GM12878 (cell line): Measurements from ENCODE around the gene PDIA5. TPM values are rescaled to one million over a fixed set of nuclear protein-coding genes. Genes with fewer than 3 reads are reported as not detected.

Experiments used
- ATAC-seq: fragments of 200-7000 bp; cut with Tn5 transposase; 3 replicates; pipeline ENCODE4 v1.9.1; 2020; ENCODE audit warnings: mild to moderate bottlenecking, moderate library complexity
- BruUV-seq: library from RNA; stranded (reverse); fragments of 400-500 nt; replicated peaks from 2 replicates; lab custom pipeline; 2021; lab: Mats Ljungman, UMichigan
- CTCF ChIA-PET: fragments of 300-600 bp; sonication (Branson Sonifier 250); formaldehyde crosslinking; extraction: SDS; loops from one replicate; lab custom pipeline; 2021; ENCODE audit warnings: inconsistent platforms; lab: Yijun Ruan, JAX
- POLR2A ChIA-PET: fragments of 350-600 bp; formaldehyde crosslinking; extraction: SDS; loops from one replicate; lab custom pipeline; 2021; ENCODE audit warnings: inconsistent platforms; lab: Charles Lee
- RAD21 ChIA-PET: fragments of 300-600 bp; sonication (Branson Sonifier 250); formaldehyde crosslinking; loops from one replicate; lab custom pipeline; 2023; ENCODE audit warnings: antibody characterized with exemption; ENCODE audit not compliant: unreplicated experiment; lab: Charles Lee
- SMC1A ChIA-PET: fragments of 300-600 bp; sonication (Branson Sonifier 250); formaldehyde crosslinking; loops from one replicate; lab custom pipeline; 2023; ENCODE audit not compliant: unreplicated experiment, uncharacterized antibody; lab: Charles Lee
- DNase-seq: peaks from one replicate; pipeline ENCODE4 v3.0.0-alpha.2; 2011; ENCODE audit warnings: low read depth, low spot score
- FAIRE-seq: peaks from 3 replicates; lab custom pipeline; 2011; peaks lifted over from hg19 to GRCh38; lab: Jason Lieb, UNC
- H2AFZ ChIP-seq: 2 replicates; pipeline ENCODE4 v1.6.0; 2011; ENCODE audit warnings: low read depth, low read length, control low read depth; ENCODE audit not compliant: control insufficient read depth
- H3K27ac ChIP-seq: 2 replicates; pipeline ENCODE4 v1.5.1; 2011; ENCODE audit warnings: control low read depth; ENCODE audit not compliant: control insufficient read depth, insufficient read depth
- H3K27me3 ChIP-seq, 2 experiments: replicated peaks in 1 of 2; 2 replicates each; pipeline versions ENCODE4 v1.6.0 to v1.6.1; 2011; ENCODE audit warnings: low read length in 1 of 2; ENCODE audit not compliant: control insufficient read depth in 2 of 2, insufficient read depth in 2 of 2
- H3K36me3 ChIP-seq, 2 experiments: 2 replicates each; pipeline ENCODE4 v1.5.1; 2011; ENCODE audit warnings: low read length in 1 of 2; ENCODE audit not compliant: control insufficient read depth in 2 of 2, insufficient read depth in 2 of 2
- H3K4me1 ChIP-seq: 2 replicates; pipeline ENCODE4 v1.6.1; 2011; ENCODE audit warnings: mild to moderate bottlenecking, low read length, moderate library complexity, mixed read lengths; ENCODE audit not compliant: control insufficient read depth, insufficient read depth
- H3K4me2 ChIP-seq: 2 replicates; pipeline ENCODE4 v1.6.0; 2011; ENCODE audit warnings: control low read depth; ENCODE audit not compliant: control insufficient read depth, insufficient read depth
- H3K4me3 ChIP-seq: fragments of 200-600 bp; sonication (generic); 2 replicates; pipeline ENCODE4 v1.5.1; 2016
- H3K79me2 ChIP-seq: 2 replicates; pipeline ENCODE4 v1.6.0; 2011; ENCODE audit warnings: low read length; ENCODE audit not compliant: control insufficient read depth, insufficient read depth
- H3K9ac ChIP-seq: 2 replicates; pipeline ENCODE4 v1.8.0; 2011; ENCODE audit warnings: low read length, control low read depth, mixed read lengths; ENCODE audit not compliant: control insufficient read depth, insufficient read depth
- H3K9me3 ChIP-seq: replicated peaks from 3 replicates; pipeline ENCODE4 v1.5.1; 2011; ENCODE audit warnings: mild to moderate bottlenecking, low read length; ENCODE audit not compliant: control insufficient read depth, insufficient read depth
- H4K20me1 ChIP-seq: 2 replicates; pipeline ENCODE4 v1.6.0; 2011; ENCODE audit not compliant: control insufficient read depth, insufficient read depth
- CEBPB ChIP-seq, 2 experiments: fragments of 150-350 bp in 1 of 2; IDR thresholded peaks; 2 replicates each; pipeline ENCODE4 v1.6.1; 2012 to 2014; ENCODE audit warnings: low read depth in 2 of 2, low read length in 2 of 2, borderline replicate concordance in 1 of 2, inconsistent platforms in 1 of 2
- CHD4 ChIP-seq: fragments of 200-600 bp; sonication (generic); IDR thresholded peaks from 2 replicates; pipeline ENCODE4 v1.6.1; 2016; ENCODE audit warnings: mild to moderate bottlenecking
- JUNB ChIP-seq: IDR thresholded peaks from 2 replicates; pipeline ENCODE4 v1.6.1; 2016; ENCODE audit warnings: antibody characterized with exemption, mild to moderate bottlenecking
- JUND ChIP-seq: IDR thresholded peaks from 2 replicates; pipeline ENCODE4 v1.6.1; 2012; ENCODE audit warnings: low read depth, mild to moderate bottlenecking, low read length, improper control_type of control experiment, moderate library complexity
- NFXL1 ChIP-seq: fragments of 450-650 bp; IDR thresholded peaks from 2 replicates; pipeline ENCODE4 v1.6.1; 2017; ENCODE audit warnings: antibody characterized with exemption, mild to moderate bottlenecking, borderline replicate concordance
- PAX8 ChIP-seq: fragments of 450-650 bp; IDR thresholded peaks from 2 replicates; pipeline ENCODE4 v1.6.1; 2017; ENCODE audit warnings: mild to moderate bottlenecking, moderate library complexity
- POU2F2 ChIP-seq: IDR thresholded peaks from 3 replicates; pipeline ENCODE4 v1.6.1; 2011; ENCODE audit warnings: low read depth, mild to moderate bottlenecking, low read length, borderline replicate concordance
- RELA ChIP-seq: fragments of 450-650 bp; IDR thresholded peaks from 2 replicates; pipeline ENCODE4 v1.8.0; 2014; ENCODE audit warnings: borderline replicate concordance; ENCODE audit not compliant: partially characterized antibody
- SMAD1 ChIP-seq: fragments of 450-650 bp; IDR thresholded peaks from 2 replicates; pipeline ENCODE4 v1.6.1; 2018; ENCODE audit warnings: mild to moderate bottlenecking, low read depth; ENCODE audit not compliant: partially characterized antibody
- SUPT20H ChIP-seq: IDR thresholded peaks from 2 replicates; pipeline ENCODE4 v1.6.1; 2011; ENCODE audit warnings: low read depth, mild to moderate bottlenecking, low read length, moderate library complexity, borderline replicate concordance; ENCODE audit not compliant: control insufficient read depth
- ZNF622 ChIP-seq: fragments of 450-650 bp; IDR thresholded peaks from 2 replicates; pipeline ENCODE4 v1.6.1; 2017; ENCODE audit warnings: mild to moderate bottlenecking, inconsistent platforms
- WGBS: methylation state at CpG from one replicate; pipeline ENCODE4 v1.1.6; 2016; ENCODE audit warnings: low lambda C conversion rate; ENCODE audit not compliant: insufficient replicate concordance, insufficient coverage; ENCODE audit errors: missing lambda C conversion rate; 5-methylcytosine and 5-hydroxymethylcytosine counted together
- in situ Hi-C: fragments of 300-500 bp; cut with MboI; formaldehyde crosslinking; loops from 9 replicates; pipeline ENCODE4 v1.14.3; 2018; ENCODE audit warnings: mixed read lengths
- intact Hi-C: fragments of 100-400 bp; cut with micrococcal nuclease; formaldehyde crosslinking; loops from one replicate; pipeline ENCODE4 v1.14.2; 2022; ENCODE audit not compliant: unreplicated experiment
- polyA plus RNA-seq, 11 experiments: library from polyadenylated mRNA; depleted of rRNA in 4 of 11; unstranded in 6 of 11; stranded (reverse) in 5 of 11; fragments of >200 nt; fragmentation: Nextera tagmentation in 4 of 11; fragmentation: Illumina TruSeq in 1 of 11; extraction: Ambion mirVana in 4 of 11; extraction: Trizol in 1 of 11; gene quantifications; 1 replicate in 1 of 11; 2 replicates in 10 of 11; pipeline versions ENCODE4 v1.2.1 to v1.2.3, GENCODE V29; 2011 to 2016; ENCODE audit warnings: inconsistent platforms in 2 of 11, missing spikeins in 2 of 11, low read depth in 1 of 11
- total RNA-seq, 4 experiments: library from RNA; depleted of rRNA in 3 of 4; stranded (reverse); fragments of >200 nt in 3 of 4; fragmentation: Illumina TruSeq in 1 of 4; extraction: Trizol in 1 of 4; gene quantifications; 2 replicates each; pipeline versions ENCODE4 v1.2.1 to v1.2.3, GENCODE V29; 2013 to 2021
- TF ChIP-seq, protein P1 (sequence below): fragments of 450-650 bp; conservative IDR thresholded peaks from 2 replicates; pipeline ENCODE4 v1.6.1; 2017; ENCODE audit warnings: mild to moderate bottlenecking, moderate library complexity
- TF ChIP-seq, protein P2 (sequence below): fragments of 450-650 bp; IDR thresholded peaks from 2 replicates; pipeline ENCODE4 v1.6.1; 2016; ENCODE audit warnings: mild to moderate bottlenecking
- TF ChIP-seq, protein P3 (sequence below): fragments of 450-650 bp; IDR thresholded peaks from 2 replicates; pipeline ENCODE4 v1.6.1; 2017; ENCODE audit warnings: antibody characterized with exemption, mild to moderate bottlenecking, moderate library complexity

The PDIA5 gene
- total and polyA plus RNA-seq, 10 of the 15 experiments (the other 5 are each of a cell fraction or from before 2014, with no cell fraction given) = 4.1 to 24.8 (median 19.2) TPM

DNA sequence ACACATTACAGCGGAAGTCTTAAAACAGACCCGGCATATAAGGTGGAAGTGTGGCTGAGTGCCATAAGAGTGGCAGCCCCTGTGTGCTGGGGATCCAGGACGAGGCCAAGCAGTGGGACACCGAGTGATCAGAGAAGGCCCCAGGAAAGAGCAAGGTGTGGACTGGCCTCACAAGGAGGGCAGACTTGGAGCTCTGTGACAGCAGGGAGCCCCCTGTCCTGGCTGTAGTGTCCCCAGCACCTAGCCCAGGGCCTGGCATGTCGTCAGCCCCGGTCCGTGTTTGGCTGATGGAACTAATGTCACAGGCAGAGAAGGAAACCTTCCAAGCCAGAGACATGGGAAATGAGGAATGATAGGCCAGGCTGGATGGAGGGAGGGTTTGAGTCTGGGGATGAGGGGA is 4.8 kb downstream of the PDIA5 start:
- Histone ChIP-seq H3K4me2 (no peak overlapping the region), H3K27me3 (no peaks in the 10 kb centered on the region), H4K20me1 (peaks cover 2% of the 10 kb centered on the region; the same call in 1 of the 2 replicates), H3K4me1 (peaks cover 13% of the 10 kb centered on the region), H3K9me3 (no peaks in the 10 kb centered on the region)
- SMC1A ChIA-PET = interaction anchor here (0.7 kb wide), 1 partner anchor 22 kb away, joined by 4 read pairs; no protein-coding TSS in a partner anchor
- POLR2A ChIA-PET = no interaction called here
- no peak for ATAC-seq
- BruUV-seq = no TSS peak
- TF ChIP-seq CEBPB (IDR thresholded peaks at IDR 0.05; ENCODE audit: borderline replicate concordance in 1 of 2, low read depth in 2 of 2, low read length in 2 of 2) (no peak), ZNF622 (no peak), PAX8 (no peak), SMAD1 (no peak), CHD4 (no peak), SUPT20H (no peak), POU2F2 (no peak), NFXL1 (no peak), RELA (no peak), JUNB (no peak), JUND (no peak)
- TF ChIP-seq, protein P1, sequence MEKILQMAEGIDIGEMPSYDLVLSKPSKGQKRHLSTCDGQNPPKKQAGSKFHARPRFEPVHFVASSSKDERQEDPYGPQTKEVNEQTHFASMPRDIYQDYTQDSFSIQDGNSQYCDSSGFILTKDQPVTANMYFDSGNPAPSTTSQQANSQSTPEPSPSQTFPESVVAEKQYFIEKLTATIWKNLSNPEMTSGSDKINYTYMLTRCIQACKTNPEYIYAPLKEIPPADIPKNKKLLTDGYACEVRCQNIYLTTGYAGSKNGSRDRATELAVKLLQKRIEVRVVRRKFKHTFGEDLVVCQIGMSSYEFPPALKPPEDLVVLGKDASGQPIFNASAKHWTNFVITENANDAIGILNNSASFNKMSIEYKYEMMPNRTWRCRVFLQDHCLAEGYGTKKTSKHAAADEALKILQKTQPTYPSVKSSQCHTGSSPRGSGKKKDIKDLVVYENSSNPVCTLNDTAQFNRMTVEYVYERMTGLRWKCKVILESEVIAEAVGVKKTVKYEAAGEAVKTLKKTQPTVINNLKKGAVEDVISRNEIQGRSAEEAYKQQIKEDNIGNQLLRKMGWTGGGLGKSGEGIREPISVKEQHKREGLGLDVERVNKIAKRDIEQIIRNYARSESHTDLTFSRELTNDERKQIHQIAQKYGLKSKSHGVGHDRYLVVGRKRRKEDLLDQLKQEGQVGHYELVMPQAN = no peak
- TF ChIP-seq, protein P2, sequence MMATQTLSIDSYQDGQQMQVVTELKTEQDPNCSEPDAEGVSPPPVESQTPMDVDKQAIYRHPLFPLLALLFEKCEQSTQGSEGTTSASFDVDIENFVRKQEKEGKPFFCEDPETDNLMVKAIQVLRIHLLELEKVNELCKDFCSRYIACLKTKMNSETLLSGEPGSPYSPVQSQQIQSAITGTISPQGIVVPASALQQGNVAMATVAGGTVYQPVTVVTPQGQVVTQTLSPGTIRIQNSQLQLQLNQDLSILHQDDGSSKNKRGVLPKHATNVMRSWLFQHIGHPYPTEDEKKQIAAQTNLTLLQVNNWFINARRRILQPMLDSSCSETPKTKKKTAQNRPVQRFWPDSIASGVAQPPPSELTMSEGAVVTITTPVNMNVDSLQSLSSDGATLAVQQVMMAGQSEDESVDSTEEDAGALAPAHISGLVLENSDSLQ = no peak
- TF ChIP-seq, protein P3, sequence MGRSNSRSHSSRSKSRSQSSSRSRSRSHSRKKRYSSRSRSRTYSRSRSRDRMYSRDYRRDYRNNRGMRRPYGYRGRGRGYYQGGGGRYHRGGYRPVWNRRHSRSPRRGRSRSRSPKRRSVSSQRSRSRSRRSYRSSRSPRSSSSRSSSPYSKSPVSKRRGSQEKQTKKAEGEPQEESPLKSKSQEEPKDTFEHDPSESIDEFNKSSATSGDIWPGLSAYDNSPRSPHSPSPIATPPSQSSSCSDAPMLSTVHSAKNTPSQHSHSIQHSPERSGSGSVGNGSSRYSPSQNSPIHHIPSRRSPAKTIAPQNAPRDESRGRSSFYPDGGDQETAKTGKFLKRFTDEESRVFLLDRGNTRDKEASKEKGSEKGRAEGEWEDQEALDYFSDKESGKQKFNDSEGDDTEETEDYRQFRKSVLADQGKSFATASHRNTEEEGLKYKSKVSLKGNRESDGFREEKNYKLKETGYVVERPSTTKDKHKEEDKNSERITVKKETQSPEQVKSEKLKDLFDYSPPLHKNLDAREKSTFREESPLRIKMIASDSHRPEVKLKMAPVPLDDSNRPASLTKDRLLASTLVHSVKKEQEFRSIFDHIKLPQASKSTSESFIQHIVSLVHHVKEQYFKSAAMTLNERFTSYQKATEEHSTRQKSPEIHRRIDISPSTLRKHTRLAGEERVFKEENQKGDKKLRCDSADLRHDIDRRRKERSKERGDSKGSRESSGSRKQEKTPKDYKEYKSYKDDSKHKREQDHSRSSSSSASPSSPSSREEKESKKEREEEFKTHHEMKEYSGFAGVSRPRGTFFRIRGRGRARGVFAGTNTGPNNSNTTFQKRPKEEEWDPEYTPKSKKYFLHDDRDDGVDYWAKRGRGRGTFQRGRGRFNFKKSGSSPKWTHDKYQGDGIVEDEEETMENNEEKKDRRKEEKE = no peak
- TF ChIP-seq, all 136 proteins: peak for 0
- over 99% methylated on average over 7 of the region's 7 CpGs for WGBS
- H3K4me3 ChIP-seq = no peak overlapping the region
- H3K79me2 ChIP-seq = peaks cover 50% of the 10 kb centered on the region
- intact Hi-C loops = no loop called here
- DNase-seq = no peak
- ChIA-PET CTCF (no interaction called here), RAD21 (no interaction called here)
- no peak for FAIRE-seq
- in situ Hi-C loops = no loop called here
- no peak overlapping the region for H3K27ac ChIP-seq
- no peak overlapping the region for H3K9ac ChIP-seq
- H2AFZ ChIP-seq = no peak overlapping the region
- H3K36me3 ChIP-seq = no peaks in the 10 kb centered on the region; a peak in 1 of 4 replicates
